CD14-positive monocyte (primary cell): Measurements from ENCODE around the gene GYS1. TPM values are rescaled to one million over a fixed set of nuclear protein-coding genes. Genes with fewer than 3 reads are reported as not detected.
A peak's percentile ranks its signal among the peaks of the same experiment; 100 is the strongest.

Source experiments
- DNase-seq, 3 donors: peaks; one replicate each; pipeline ENCODE4 v3.0.0-alpha.2; 2011 to 2022
- H2AFZ ChIP-seq: 2 replicates; pipeline ENCODE4 v1.6.0; 2012; ENCODE audit warnings: mild to moderate bottlenecking, low read depth, low read length, inconsistent platforms; ENCODE audit not compliant: insufficient read depth, poor library complexity, severe bottlenecking
- H3K27ac ChIP-seq, 2 donors: 1 replicate in 1 of 2; 2 replicates in 1 of 2; pipeline ENCODE4 v1.5.1; 2012 to 2013; ENCODE audit warnings: low read length in 2 of 2, control low read depth in 1 of 2, inconsistent platforms in 1 of 2, low read depth in 1 of 2, mild to moderate bottlenecking in 1 of 2
- H3K27me3 ChIP-seq, 2 donors: one replicate each; pipeline versions ENCODE4 v1.6.0 to v1.6.1; 2011 to 2013; ENCODE audit warnings: low read length in 2 of 2; ENCODE audit not compliant: control insufficient read depth in 2 of 2, insufficient read depth in 2 of 2
- H3K36me3 ChIP-seq, 2 donors: replicated peaks in 1 of 2; 1 replicate in 1 of 2; 2 replicates in 1 of 2; pipeline versions ENCODE4 v1.5.1 to v1.6.1; 2012 to 2013; ENCODE audit warnings: low read length in 2 of 2, control low read depth in 1 of 2, inconsistent platforms in 1 of 2, mild to moderate bottlenecking in 1 of 2; ENCODE audit not compliant: insufficient read depth in 2 of 2, control insufficient read depth in 1 of 2
- H3K4me1 ChIP-seq, 2 donors: 1 replicate in 1 of 2; 2 replicates in 1 of 2; pipeline versions ENCODE4 v1.5.1 to v1.6.1; 2012 to 2013; ENCODE audit warnings: low read length in 2 of 2, control low read depth in 1 of 2, inconsistent platforms in 1 of 2, mild to moderate bottlenecking in 1 of 2, moderate library complexity in 1 of 2; ENCODE audit not compliant: insufficient read depth in 2 of 2, control insufficient read depth in 1 of 2
- H3K4me2 ChIP-seq: replicated peaks from 2 replicates; pipeline ENCODE3; 2012; ENCODE audit warnings: low read length, moderate library complexity, mild to moderate bottlenecking; ENCODE audit not compliant: poor library complexity, severe bottlenecking; ENCODE audit errors: extremely low read depth
- H3K4me3 ChIP-seq, 3 experiments: fragments of 200-600 bp in 1 of 3; sonication (generic) in 1 of 3; replicated peaks in 1 of 3; 1 replicate in 2 of 3; 2 replicates in 1 of 3; pipeline ENCODE4 v1.5.1; 2011 to 2013; ENCODE audit warnings: low read length in 3 of 3, mild to moderate bottlenecking in 3 of 3, control low read depth in 2 of 3, low read depth in 2 of 3, inconsistent platforms in 1 of 3, moderate library complexity in 1 of 3
- H3K79me2 ChIP-seq: 2 replicates; pipeline ENCODE4 v1.6.0; 2012; ENCODE audit warnings: mild to moderate bottlenecking, control low read depth, inconsistent platforms, low read length, moderate library complexity; ENCODE audit not compliant: insufficient read depth
- H3K9ac ChIP-seq: 2 replicates; pipeline ENCODE4 v1.6.0; 2017; ENCODE audit warnings: low read length, mild to moderate bottlenecking; ENCODE audit not compliant: insufficient read depth, poor library complexity, severe bottlenecking
- H3K9me3 ChIP-seq, 2 donors: replicated peaks in 1 of 2; 1 replicate in 1 of 2; 2 replicates in 1 of 2; pipeline versions ENCODE4 v1.5.1 to v1.6.1; 2012 to 2013; ENCODE audit warnings: low read length in 2 of 2, control low read depth in 1 of 2; ENCODE audit not compliant: control insufficient read depth in 1 of 2, insufficient read depth in 1 of 2
- H4K20me1 ChIP-seq: 2 replicates; pipeline ENCODE4 v1.6.0; 2012; ENCODE audit warnings: mild to moderate bottlenecking, low read length, control low read depth, moderate library complexity; ENCODE audit not compliant: insufficient read depth
- H3K27ac Mint-ChIP-seq, 7 donors: one replicate each; pipeline ENCODE4 v1.8.0; 2020; ENCODE audit warnings: mild to moderate bottlenecking in 7 of 7, mixed read lengths in 7 of 7, moderate library complexity in 6 of 7, inconsistent platforms in 2 of 7
- H3K27me3 Mint-ChIP-seq, 3 donors: one replicate each; pipeline ENCODE4 v1.8.0; 2021 to 2022; ENCODE audit warnings: low read depth in 3 of 3, mild to moderate bottlenecking in 3 of 3, mixed read lengths in 3 of 3, moderate library complexity in 3 of 3, inconsistent platforms in 1 of 3
- H3K36me3 Mint-ChIP-seq, 2 donors: one replicate each; pipeline ENCODE4 v1.8.0; 2020; ENCODE audit warnings: mixed read lengths in 2 of 2, inconsistent platforms in 1 of 2, mild to moderate bottlenecking in 1 of 2
- H3K4me1 Mint-ChIP-seq: one replicate; pipeline ENCODE4 v1.8.0; 2020; ENCODE audit warnings: mild to moderate bottlenecking, mixed read lengths
- H3K4me3 Mint-ChIP-seq, 2 donors: one replicate each; pipeline ENCODE4 v1.8.0; 2020; ENCODE audit warnings: mild to moderate bottlenecking in 2 of 2, mixed read lengths in 2 of 2, moderate library complexity in 1 of 2
- H3K9me3 Mint-ChIP-seq, 7 donors: one replicate each; pipeline ENCODE4 v1.8.0; 2020 to 2022; ENCODE audit warnings: mixed read lengths in 7 of 7, mild to moderate bottlenecking in 6 of 7, moderate library complexity in 6 of 7, inconsistent platforms in 2 of 7
- CTCF ChIP-seq: fragments of 200-600 bp; IDR thresholded peaks from one replicate; pipeline ENCODE4 v1.8.0; 2022; ENCODE audit warnings: antibody characterized with exemption, mild to moderate bottlenecking
- WGBS: methylation state at CpG from one replicate; pipeline ENCODE4 v1.1.5; 2013; ENCODE audit warnings: missing lambda C conversion rate; ENCODE audit not compliant: insufficient coverage; 5-methylcytosine and 5-hydroxymethylcytosine counted together
- intact Hi-C, 2 donors: fragments of 100-400 bp; cut with micrococcal nuclease; formaldehyde crosslinking; loops; one replicate each; pipeline versions ENCODE4 v1.15.0 to v1.15.1; 2023
- polyA plus RNA-seq, 3 donors: library from polyadenylated mRNA; depleted of rRNA in 1 of 3; unstranded in 2 of 3; stranded (reverse) in 1 of 3; fragments of 300-500 nt in 2 of 3; fragments of >200 nt in 1 of 3; fragmentation: Illumina TruSeq in 2 of 3; gene quantifications; 1 replicate in 2 of 3; 2 replicates in 1 of 3; pipeline ENCODE4 v1.2.3, GENCODE V29; 2012 to 2021

GYS1 gene
- polyA plus RNA-seq, 3 donors: 13.3 to 26.0 (median 21.3) TPM

DNA sequence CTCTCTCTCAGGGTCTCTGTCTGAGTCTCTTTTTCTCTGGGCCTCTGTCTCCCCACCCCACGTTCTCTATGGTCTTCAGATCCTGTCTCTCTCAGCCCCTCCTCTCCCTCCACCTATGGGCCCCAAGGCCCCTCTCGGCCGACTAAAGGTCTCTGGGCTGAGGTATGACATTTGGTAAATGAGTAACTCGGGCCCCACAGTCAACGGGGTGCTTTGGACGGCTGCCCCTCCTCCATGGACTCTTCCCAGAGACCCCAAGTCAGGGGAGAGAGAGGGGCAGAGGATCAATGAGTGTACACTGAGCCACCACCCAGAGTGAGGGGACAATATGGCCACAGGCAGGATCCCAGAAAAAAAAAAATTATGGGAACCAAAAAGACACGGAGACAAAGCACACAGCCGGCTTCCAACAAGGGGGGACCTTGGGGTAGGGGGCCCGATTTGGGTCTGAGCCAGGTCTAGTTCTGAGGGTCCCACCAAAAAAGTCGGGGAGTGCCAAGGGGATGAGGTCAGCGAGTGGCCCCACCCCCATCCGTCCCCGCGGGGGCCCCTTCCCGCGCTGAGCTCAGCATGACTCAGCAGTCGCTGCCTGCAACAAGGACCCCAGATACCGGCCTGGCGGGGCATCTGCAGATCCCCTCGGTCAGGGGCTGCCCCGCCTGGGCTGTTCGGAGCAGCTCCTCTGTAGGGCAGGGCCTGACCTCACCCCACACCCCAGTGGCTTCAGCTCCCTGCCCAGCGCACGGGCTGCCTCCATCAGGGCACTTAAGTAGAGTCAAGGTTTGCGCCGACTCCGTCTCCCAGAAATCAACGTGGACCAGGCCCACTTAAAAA, 29.5 kb downstream of the GYS1 start:
- H3K27me3 ChIP-seq: no peaks in the 10 kb centered on the region
- Mint-ChIP-seq H3K9me3 (peaks cover 0 to 10% (median 0%) of the 10 kb centered on the region in 7 donors), H3K36me3 (peaks cover 27 to 35% of the 10 kb centered on the region in 2 donors), H3K4me3 (peak overlapping the region; percentile 99 to 100), H3K27me3 (peaks cover 0 to 14% (median 0%) of the 10 kb centered on the region in 3 donors), H3K4me1 (peaks cover 74% of the 10 kb centered on the region), H3K27ac (peak overlapping the region; percentile 95 to 99 (median 97))
- TF ChIP-seq CTCF: no peak
- peaks cover 9 to 17% of the 10 kb centered on the region in 2 donors for H3K36me3 ChIP-seq
- H3K4me2 ChIP-seq: peak overlapping the region; percentile 96
- H2AFZ ChIP-seq: peak overlapping the region; percentile 24
- peaks cover 85 to 89% of the 10 kb centered on the region in 2 donors for H3K4me1 ChIP-seq
- peak overlapping the region; percentile 88 to 96 for H3K27ac ChIP-seq
- H3K9ac ChIP-seq: peak overlapping the region; percentile 69
- H3K79me2 ChIP-seq: peaks cover 60% of the 10 kb centered on the region
- peak in 2 of 3 donors; percentile 44 to 71 for DNase-seq
- 0% methylated on average over 22 of the region's 28 CpGs for WGBS
- intact Hi-C loops: loop anchor here in 1 of 2 donors (10.0 kb wide), 1 partner anchor 329 kb away; the partner anchor contains the start of gene DBP
- H3K4me3 ChIP-seq: peak overlapping the region; percentile 58 to 99 (median 59)
- no peaks in the 10 kb centered on the region for H3K9me3 ChIP-seq
- peaks cover 32% of the 10 kb centered on the region for H4K20me1 ChIP-seq

- H3K36me3 Mint-ChIP-seq: peaks cover 26 to 36% of the 10 kb centered on the region in 2 donors
- H3K4me3 Mint-ChIP-seq: peak overlapping the region; percentile 74 to 99
- Histone ChIP-seq H4K20me1 (peaks cover 24% of the 10 kb centered on the region), H3K27ac (peak overlapping the region; percentile 88 to 96), H3K4me1 (peaks cover 79 to 87% of the 10 kb centered on the region in 2 donors), H3K4me3 (peak overlapping the region; percentile 42 to 99 (median 45)), H3K4me2 (peak overlapping the region; percentile 96), H3K9ac (peak overlapping the region; percentile 69), H3K27me3 (no peaks in the 10 kb centered on the region), H3K79me2 (peaks cover 65% of the 10 kb centered on the region), H3K36me3 (peaks cover 9 to 19% of the 10 kb centered on the region in 2 donors), H2AFZ (no peak overlapping the region), H3K9me3 (no peaks in the 10 kb centered on the region)
- peaks cover 0 to 14% (median 0%) of the 10 kb centered on the region in 3 donors for H3K27me3 Mint-ChIP-seq
- H3K9me3 Mint-ChIP-seq: peaks cover 0 to 10% (median 0%) of the 10 kb centered on the region in 7 donors
- peaks cover 71% of the 10 kb centered on the region for H3K4me1 Mint-ChIP-seq
- no peak for DNase-seq
- intact Hi-C loops: loop anchor here in 1 of 2 donors (10.0 kb wide), 1 partner anchor 328 kb away; the partner anchor contains the start of gene DBP
- TF ChIP-seq CTCF: no peak
- WGBS: 0% methylated on average over 1 of the region's 7 CpGs
- peak overlapping the region; percentile 95 to 99 (median 97) for H3K27ac Mint-ChIP-seq
Observed at GRCh38 chr19:48962849-48963165, 30.3 kb downstream of the GYS1 start.
